HAP-1 (cell line): ENCODE measurements around the gene SEPTIN14.
A peak's percentile ranks its signal among the peaks of the same experiment; 100 is the strongest.
"Not testable (repeated sequence)": the region's sequence is repeated elsewhere in the genome, so short reads cannot be mapped to it uniquely, and the experiment has no call there.

Experiments
- DNase-seq, 2 experiments: peaks; one replicate each; pipeline ENCODE4 v3.0.0-alpha.2; 2016 to 2020; ENCODE audit warnings: low spot score in 2 of 2
- H3K27me3 ChIP-seq: fragments of 250-450 bp; sonication (Bioruptor Pico); 2 replicates; pipeline ENCODE4 v1.5.1; 2020; ENCODE audit warnings: low read depth, mild to moderate bottlenecking, moderate library complexity
- H3K36me3 ChIP-seq: fragments of 250-450 bp; sonication (Bioruptor Pico); replicated peaks from 2 replicates; pipeline ENCODE4 v1.5.1; 2020; ENCODE audit warnings: mild to moderate bottlenecking
- H3K4me1 ChIP-seq: fragments of 250-450 bp; sonication (Bioruptor Pico); 2 replicates; pipeline ENCODE4 v1.5.1; 2020; ENCODE audit warnings: mild to moderate bottlenecking
- H3K4me3 ChIP-seq: fragments of 250-450 bp; sonication (Bioruptor Pico); 2 replicates; pipeline ENCODE4 v1.5.1; 2020; ENCODE audit warnings: mild to moderate bottlenecking, moderate library complexity
- H3K9me3 ChIP-seq: fragments of 250-450 bp; sonication (Bioruptor Pico); 2 replicates; pipeline ENCODE4 v1.5.1; 2020; ENCODE audit warnings: mild to moderate bottlenecking, moderate library complexity
- in situ Hi-C: fragments of 300-500 bp; cut with MboI; formaldehyde crosslinking; loops from 3 replicates; pipeline ENCODE4 v1.14.3; 2020; ENCODE audit warnings: low sequenced_read_pairs, inconsistent platforms, mixed read lengths

Gene SEPTIN14

DNA sequence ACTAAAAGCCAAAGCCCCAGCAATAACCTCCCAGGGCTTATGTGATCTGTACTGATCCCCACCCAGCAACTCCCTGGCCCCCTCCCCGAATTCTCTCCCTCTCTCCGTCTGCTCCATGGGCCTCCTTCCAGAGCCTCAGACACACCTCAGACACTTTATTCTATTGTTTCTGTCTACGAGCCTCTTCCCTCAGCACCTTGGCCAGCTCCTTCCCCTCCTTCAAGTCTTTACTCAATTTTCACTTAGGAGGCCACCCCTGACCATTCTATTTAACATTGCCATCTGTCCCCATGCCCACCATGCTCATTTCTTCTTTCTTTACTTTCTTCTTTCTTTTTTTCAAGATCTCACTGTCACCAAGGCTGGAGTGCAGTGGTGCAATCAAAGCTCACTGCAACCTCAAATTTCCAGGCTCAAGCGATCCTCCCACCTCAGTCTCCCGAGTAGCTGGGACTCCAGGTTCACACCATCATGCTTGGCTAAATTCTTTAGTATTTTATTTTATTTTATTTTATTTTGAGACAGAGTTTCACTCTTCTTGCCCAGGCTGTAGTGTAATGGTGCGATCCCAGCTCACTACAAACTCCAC, 109.2 kb downstream of the SEPTIN14 start:
- in situ Hi-C loops, DNase-seq, H3K9me3 ChIP-seq, H3K36me3 ChIP-seq, H3K4me3 ChIP-seq, H3K4me1 ChIP-seq, H3K27me3 ChIP-seq: not testable (repeated sequence)

GRCh38 chr7:55744706-55745105, 117.8 kb downstream of the SEPTIN14 start:
- H3K36me3 ChIP-seq, H3K4me1 ChIP-seq, H3K4me3 ChIP-seq, in situ Hi-C loops, H3K9me3 ChIP-seq, H3K27me3 ChIP-seq: not testable (repeated sequence)
- DNase-seq = peak in 1 of 2 experiments; percentile 9
